ENCODE results near the gene UBXN6.
A peak's percentile ranks its signal among the peaks of the same experiment; 100 is the strongest.

The UBXN6 gene

GRCh38 chr19:4437103-4437502, 20.5 kb downstream of the UBXN6 start:
- DNase-seq = no peak

- no peak for DNase-seq
These were observed 21.4 kb downstream of the UBXN6 start for GRCh38 chr19:4436231-4436630.

- no peak for DNase-seq
These were observed 23.2 kb downstream of the UBXN6 start for GRCh38 chr19:4434391-4434790.

DNA sequence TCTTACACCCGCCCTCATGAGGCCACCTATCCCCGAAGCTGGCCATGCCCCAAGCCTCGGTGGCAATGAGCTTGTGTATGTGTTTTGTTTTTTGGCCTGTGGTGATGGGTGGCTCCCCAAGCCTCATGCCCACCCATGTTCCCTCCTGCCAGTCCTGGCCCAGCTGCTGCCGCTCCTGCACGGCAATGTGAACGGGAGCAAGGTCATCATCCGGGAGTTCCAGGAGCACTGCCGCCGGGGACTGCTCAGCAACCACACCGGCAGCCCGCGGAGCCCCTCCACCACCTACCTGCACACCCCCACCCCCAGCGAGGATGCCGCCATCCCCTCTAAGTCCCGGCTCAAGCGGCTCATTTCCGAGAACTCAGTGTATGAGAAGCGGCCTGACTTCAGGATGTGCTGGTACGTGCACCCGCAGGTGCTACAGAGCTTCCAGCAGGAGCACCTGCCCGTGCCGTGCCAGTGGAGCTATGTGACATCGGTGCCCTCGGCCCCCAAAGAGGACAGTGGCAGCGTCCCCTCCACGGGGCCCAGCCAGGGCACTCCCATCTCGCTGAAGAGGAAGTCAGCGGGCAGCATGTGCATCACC, 24.6 kb downstream of the UBXN6 start:
- DNase-seq = no peak

DNA sequence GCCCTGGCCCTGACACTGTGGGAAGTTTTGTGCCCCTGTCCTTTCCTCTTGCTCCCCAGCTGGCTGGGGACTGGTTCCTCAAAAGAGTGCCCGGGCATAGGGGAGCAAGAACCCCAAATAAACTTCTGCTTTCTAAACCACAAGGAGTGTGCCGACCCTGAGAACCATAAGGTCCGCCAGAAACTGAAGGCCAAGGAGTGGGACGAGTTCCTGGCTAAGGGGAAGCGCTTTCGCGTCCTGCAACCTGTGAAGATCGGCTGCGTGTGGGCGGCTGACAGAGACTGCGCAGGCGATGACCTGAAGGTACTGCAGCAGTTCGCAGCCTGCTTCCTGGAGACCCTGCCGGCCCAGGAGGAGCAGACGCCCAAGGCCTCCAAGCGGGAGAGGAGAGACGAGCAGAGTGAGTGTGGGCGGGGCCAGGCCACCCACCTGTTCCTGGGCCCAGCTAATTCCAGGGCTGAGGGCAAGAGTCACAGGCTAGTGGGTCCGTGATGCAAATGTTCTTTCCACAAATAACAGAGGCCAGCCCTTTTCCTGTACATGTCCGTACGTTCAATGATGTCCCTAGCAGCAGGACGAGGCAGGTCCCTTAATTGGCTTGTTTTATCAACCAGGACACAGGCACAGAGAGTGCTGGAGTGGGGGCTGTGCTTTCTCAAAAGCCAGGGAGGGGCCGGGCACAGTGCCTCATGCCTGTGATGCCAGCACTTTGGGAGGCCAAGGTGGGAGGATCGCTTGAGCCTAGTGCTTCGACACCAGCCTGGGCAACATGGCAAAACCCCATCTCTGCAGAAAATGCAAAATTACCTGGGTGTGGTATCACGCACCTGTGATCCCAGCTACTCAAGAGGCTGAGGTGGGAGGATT, 25.6 kb downstream of the UBXN6 start:
- DNase-seq = no peak

DNA sequence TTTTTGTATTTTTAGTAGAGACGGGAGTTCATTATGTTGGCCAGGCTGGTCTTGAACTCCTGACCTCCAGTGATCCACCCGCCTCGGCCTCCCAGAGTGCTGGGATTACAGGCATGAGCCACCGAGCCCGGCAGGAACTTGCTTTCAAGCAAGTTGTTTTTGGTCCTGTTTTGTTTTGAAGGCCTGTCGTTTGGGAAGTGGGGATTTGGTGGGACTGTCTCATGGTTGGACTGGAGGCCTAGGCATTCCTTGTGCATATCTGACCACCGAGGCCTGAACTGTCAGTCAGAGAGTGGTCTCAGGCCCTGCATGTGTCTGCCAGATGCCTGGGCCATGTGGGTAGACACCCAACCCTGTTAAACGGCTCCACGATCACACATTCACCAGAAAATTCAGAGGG, 26.3 kb downstream of the UBXN6 start:
- no peak for DNase-seq

DNA sequence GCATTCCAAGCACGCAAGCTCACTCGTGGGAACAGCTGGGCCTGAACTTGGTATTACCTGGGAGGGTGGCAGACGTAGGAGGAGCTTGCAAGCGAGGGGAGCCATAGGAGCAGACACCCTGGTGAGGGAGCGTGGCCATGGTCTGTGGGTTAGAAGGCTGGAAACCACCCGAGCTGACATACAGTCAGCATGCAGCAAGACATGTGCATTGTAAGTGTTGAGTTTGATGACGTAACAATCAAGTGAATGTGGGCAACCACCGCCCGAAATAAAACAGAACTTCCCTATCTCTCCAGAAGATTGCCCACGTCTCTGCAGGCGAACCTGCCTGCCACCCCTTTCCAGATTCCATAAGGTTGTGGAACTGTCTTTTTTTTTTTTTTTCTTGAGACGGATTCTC, 26.8 kb downstream of the UBXN6 start:
- DNase-seq = no peak

DNA sequence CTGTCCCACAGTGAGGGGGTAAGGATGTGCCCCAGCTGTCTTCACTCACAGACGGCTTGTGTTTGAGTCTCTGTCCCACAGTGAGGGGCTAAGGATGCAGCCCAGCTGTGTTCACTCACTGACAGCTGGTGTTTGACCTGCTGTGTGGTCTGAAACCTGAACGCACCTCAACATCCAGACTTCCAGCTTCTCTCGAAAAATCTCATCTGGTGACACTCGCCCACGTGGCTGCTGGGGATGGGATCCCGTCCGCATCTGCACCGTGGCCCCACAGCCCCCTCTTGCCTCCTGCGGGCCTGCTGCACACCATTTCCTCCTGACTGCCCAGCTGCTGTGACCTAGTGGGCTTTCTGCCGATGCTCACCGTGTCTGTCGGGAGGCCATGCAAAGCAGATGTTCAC, 27.8 kb downstream of the UBXN6 start:
- DNase-seq = no peak

DNA sequence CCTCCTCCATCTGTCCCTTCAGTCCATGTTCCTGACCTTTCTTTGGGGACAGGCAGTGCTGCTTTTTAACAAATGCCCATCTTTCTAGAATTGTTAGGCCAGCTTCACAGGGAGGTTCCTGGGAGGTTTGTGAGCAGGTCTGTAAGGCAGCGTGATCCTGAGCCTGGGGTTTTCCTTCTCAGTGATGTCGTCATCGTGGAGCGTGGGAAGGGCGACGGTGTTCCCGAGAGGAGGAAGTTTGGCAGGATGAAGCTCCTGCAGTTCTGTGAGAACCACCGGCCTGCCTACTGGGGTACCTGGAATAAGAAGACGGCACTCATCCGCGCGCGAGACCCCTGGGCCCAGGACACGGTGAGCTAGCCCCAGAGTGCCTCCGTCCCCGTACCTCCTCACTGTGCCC, 28.3 kb downstream of the UBXN6 start:
- DNase-seq = no peak

GRCh38 chr19:4428326-4428975, 29.1 kb downstream of the UBXN6 start:
- DNase-seq = no peak

DNA sequence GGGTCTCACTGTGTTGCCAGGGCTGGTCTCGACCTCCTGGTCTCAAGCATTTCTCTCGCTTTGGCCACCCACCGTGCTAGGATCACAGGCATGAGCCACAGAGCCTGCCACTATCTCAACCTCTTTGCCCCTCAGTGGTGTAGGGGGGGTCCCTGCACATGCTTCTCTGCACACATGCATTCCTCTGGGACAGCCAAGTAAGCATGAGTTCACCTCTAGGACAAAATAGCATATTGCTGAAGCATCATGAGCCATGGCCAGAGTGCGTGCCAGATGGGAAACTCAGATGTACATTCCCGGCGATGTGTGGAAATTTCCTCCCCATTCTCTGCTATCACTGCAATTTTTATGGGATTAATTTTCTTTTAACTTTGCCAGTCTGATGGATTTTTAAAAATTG, 32.1 kb downstream of the UBXN6 start:
- no peak for DNase-seq

DNA sequence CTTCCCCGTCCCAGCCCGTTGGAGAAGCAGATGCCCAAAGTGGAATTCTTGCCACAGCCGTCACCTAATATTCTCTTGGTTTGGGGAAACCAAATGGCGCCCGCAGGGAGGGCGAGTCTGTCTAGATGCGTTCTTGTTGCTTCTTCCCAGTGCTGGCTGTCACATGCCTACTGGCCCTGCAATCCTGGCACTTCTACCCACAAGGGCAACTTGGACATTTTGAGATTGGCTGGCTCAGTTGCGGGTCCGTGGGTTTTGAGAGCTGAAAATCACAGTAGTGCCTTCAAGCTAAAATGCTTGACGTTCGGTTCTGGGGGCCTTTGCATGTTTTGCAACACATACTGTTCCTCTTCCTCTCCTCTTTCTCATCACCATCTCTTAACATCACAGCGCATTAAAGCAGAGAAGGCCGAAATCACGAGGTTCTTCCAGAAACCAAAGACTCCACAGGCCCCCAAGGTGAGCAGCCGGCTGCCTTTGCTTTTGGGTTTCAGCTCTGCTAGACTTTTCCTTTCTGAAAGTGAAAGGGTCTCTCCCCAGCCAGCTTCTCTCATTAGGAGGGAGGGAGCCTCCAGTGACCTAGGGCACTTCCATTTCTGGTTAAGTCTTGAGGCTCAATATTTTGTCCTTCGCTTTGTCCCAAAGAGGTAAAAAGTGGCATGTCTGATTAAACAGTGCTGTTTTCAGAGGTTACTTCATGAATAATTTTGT, 34.0 kb downstream of the UBXN6 start:
- DNase-seq = no peak

DNA sequence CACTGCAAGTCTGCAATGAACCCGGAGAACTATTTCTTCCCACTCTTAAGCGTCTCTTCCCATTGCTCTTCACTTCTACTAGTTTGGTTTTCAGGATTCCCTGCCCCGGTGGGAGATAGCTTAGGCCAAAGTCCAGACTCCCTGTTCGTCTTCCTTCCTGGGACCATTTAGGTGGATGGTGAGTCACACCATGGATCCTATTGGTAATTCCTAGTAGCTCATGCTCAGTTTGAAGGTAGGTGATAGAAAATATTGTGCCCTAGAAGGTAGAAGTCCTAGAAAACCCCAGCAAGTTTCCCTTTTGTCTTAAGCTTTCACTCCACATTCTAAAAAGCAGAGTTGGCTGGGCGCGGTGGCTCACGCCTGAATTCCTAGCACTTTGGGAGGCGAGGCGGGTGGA, 41.3 kb downstream of the UBXN6 start:
- no peak for DNase-seq

DNA sequence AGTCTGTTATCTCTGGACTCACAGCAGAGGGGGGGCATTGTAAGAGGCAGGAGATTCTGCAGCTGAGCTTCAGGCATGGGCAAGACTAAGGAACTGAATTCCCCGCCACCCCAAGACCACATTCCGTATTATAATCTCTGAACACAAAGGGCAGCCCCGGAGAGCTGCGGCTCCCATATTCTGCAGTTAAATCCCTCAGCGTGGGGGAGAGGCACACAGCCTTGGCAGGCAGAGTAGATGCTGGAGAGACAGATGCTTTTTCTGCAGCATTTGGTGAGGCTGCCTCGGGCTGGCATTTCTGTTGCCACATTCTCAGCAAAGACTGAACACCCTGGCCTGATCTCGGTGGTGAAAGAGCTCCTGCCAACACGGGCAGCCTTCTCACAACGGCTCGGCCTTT, 42.2 kb downstream of the UBXN6 start:
- no peak for DNase-seq

GRCh38 chr19:4414800-4415321, 42.7 kb downstream of the UBXN6 start:
- no peak for DNase-seq

DNA sequence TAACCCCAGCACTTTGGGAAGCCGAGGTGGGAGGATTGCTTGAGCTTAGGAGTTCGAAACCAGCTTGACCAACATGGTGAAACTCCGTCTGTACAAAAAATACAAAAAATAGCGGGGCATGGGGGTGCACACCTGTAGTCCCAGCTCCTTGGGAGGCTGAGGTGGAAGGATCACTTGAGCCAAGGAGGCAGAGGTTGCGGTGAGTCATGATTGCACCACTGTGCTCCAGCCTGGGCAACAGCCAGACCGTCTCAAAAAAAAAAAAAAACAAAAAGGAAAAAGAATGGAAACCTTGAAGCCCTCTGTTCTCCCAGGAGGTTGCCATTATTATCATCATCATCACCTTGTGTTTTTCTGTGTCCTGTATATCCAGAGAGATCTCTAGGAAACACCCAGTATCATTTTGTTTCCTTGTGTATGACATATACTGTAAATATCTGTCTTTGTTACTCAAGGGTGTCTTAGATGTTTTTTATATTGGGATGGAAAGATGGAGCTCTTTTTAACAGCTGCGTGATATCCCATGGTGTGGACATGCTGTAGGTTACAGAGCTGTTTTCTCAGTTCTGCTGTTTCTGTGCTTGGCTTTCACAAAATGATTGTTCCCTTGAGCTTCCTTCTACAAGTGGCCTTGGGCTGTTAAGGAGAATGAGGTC, 43.3 kb downstream of the UBXN6 start:
- no peak for DNase-seq

DNA sequence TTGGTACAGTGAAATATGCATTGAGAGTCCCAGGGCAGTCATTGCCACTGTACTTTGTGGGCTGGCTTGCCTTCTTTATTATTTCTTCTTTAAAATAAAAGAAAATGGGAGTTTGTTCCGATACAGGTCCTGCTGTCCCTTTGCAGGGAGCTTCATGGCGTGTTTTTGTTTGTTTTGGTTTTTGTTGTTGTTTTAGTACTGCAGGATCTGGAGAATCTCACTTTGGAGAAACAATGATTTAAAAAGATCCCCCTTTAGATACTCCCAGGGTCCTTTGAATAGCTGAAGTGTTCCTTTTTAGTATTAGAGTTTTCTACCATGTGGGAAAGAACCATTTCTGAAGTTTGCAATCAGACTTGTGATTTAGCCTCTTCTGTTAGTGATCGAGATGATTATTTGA, 44.0 kb downstream of the UBXN6 start:
- DNase-seq = no peak

DNA sequence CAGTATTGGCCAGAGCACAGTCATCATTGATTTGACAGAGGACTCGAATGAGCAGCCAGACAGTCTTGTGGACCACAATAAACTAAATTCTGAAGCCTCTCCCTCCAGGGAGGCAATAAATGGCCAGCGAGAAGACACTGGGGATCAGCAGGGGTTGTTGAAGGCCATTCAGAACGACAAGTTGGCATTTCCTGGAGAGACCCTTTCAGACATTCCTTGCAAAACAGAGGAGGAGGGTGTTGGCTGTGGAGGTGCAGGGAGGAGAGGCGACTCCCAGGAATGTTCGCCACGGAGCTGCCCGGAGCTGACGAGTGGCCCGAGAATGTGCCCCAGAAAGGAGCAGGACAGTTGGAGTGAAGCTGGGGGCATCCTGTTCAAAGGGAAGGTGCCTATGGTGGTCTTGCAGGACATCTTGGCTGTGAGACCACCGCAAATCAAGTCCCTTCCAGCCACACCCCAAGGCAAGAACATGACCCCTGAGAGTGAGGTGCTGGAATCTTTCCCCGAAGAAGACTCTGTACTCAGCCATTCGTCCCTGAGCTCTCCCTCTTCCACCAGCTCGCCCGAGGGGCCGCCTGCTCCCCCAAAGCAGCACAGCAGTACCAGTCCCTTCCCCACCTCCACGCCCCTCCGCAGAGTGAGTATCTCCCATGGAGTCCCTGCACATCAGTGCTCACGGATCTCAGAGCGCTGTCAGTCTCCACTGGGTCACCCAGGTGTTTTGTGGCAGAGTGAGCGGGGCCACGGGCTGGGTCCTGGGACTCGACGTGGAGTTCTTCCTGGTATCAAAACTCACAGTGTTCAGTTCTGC, 48.3 kb downstream of the UBXN6 start:
- no peak for DNase-seq

- DNase-seq = no peak
These were observed 51.0 kb downstream of the UBXN6 start for GRCh38 chr19:4406626-4407025.

GRCh38 chr19:4405977-4406376, 51.6 kb downstream of the UBXN6 start:
- no peak for DNase-seq

- DNase-seq = peak; percentile 27
These were observed 54.4 kb downstream of the UBXN6 start for GRCh38 chr19:4403005-4403761.
